ENCODE data around the gene MIA2.
A peak's percentile ranks its signal among the peaks of the same experiment; 100 is the strongest.

Gene MIA2

DNA sequence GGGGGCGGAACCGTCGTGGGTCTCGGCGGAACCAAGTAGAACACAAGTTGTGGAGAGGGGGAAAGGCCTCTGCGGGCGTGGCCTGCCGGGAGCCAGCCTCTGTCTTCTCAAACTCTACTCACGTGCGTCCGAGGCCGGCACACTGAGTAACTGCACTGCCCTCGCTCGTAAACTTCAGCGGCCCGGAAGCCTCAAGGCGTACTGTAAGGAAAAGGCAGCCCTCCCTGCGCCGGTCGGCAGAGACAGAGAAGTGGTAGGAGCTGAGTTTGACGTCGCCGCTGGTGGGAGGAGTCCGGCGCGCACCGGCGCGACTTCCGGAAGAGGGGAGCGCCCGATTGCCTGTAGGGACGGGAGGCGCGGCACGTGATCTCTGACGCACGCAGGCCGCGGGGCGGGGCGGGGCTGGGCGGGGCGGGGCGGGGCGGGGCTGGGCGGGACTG lies 198.5 kb downstream of the MIA2 start, which contains the start of gene FBXO33:
Gene FBXO33 (minus strand): TSS at position 255 of the 440 bp plus-strand sequence. CDS start 271 bp downstream, outside the sequence.
- in situ Hi-C loops (cut with MboI; ENCODE audit: low pct_unique_long_range_greater_than_20kb, low sequenced_read_pairs, unreplicated experiment): no loop called here
- DNase-seq (ENCODE audit: low spot score): peak; percentile 98
- TF ChIP-seq, protein P1, sequence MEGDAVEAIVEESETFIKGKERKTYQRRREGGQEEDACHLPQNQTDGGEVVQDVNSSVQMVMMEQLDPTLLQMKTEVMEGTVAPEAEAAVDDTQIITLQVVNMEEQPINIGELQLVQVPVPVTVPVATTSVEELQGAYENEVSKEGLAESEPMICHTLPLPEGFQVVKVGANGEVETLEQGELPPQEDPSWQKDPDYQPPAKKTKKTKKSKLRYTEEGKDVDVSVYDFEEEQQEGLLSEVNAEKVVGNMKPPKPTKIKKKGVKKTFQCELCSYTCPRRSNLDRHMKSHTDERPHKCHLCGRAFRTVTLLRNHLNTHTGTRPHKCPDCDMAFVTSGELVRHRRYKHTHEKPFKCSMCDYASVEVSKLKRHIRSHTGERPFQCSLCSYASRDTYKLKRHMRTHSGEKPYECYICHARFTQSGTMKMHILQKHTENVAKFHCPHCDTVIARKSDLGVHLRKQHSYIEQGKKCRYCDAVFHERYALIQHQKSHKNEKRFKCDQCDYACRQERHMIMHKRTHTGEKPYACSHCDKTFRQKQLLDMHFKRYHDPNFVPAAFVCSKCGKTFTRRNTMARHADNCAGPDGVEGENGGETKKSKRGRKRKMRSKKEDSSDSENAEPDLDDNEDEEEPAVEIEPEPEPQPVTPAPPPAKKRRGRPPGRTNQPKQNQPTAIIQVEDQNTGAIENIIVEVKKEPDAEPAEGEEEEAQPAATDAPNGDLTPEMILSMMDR (IDR thresholded peaks at IDR 0.05; ENCODE audit: extremely low read depth, insufficient read depth, missing control alignments): no peak

DNA sequence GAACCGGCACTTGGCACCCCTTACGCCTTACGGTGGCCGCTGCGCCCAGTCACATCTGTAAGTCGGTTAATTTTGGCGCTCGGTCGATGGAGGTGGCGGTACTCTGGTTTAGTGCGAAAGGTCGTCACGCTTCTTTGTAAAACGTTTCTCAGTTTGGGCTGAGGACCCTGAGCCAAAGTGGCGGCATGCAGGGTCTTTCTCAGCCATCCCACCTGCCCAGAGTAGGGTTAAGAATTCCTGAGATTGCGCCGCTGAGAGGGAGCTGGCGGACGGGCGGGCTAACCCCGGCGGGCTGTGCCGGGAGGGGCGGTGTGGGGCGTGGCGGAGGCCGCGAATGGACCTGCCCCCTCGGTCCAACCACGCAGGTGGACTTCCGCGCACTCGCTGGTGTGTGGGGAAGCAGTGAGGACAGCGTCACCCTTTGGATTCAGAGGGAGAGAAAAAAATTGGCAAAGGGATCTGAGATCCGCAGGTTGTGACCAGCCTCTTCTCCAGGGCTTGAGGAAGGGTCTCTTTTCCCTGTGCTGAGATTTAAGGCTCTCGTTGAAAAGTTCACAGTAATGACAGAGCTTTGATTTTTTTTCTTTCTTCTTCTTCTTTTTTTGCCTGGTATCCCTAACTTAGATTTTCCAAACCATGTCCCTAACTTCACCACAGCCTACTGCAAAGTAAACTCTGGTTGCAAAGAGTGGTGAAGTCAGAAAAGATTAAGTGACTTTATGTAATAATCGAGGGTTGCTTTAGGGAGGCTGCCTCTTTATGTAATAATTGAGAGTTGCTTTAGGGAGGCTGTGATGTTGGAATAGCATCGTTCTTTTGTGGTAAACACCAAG lies 199.1 kb downstream of the MIA2 start:
- TF ChIP-seq, protein P1 (IDR thresholded peaks at IDR 0.05; ENCODE audit: extremely low read depth, insufficient read depth, missing control alignments): peak; percentile 20
- DNase-seq (ENCODE audit: low spot score): peak; percentile 74
- in situ Hi-C loops (cut with MboI; ENCODE audit: low pct_unique_long_range_greater_than_20kb, low sequenced_read_pairs, unreplicated experiment): no loop called here

DNA sequence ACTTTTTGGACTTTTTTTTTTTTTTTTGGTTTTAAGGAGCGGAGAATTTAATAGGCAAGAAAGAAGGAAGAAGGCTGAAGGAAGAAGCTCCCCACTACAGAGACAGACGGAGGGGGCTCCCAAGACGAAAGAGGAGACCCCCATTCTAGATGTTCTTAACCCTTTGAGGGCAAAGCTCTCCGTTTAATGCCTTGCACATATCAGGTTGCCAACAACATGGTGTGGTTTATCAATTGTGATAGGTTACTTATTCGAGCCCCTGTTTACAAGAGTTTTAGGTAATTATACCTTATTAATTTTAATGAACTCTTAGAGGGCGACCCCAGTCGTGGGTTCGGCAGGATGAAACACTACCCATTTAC lies 199.7 kb downstream of the MIA2 start:
- TF ChIP-seq, protein P1 (IDR thresholded peaks at IDR 0.05; ENCODE audit: extremely low read depth, insufficient read depth, missing control alignments): no peak
- in situ Hi-C loops (cut with MboI; ENCODE audit: low pct_unique_long_range_greater_than_20kb, low sequenced_read_pairs, unreplicated experiment): no loop called here
- DNase-seq (ENCODE audit: low spot score): no peak

DNA sequence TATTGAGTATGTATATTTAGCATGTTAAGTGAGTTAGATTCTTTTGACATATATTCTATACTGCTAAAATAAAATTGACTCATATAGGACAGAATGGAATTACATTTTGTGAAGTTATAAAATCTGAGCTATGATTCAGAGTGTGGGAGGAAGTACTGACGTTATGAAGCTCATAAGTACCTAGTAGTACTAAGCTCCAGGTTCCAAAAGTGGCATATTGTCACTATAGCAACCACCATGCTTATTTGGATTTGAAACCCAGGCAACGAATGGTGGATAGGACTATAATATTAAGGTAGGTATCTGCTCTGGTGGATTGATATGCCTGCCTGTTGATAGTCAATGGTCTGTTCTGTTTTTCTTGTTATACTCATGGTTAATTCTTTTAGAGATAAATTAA lies 200.7 kb downstream of the MIA2 start:
- TF ChIP-seq, protein P1 (IDR thresholded peaks at IDR 0.05; ENCODE audit: extremely low read depth, insufficient read depth, missing control alignments): no peak
- DNase-seq (ENCODE audit: low spot score): no peak
- in situ Hi-C loops (cut with MboI; ENCODE audit: low pct_unique_long_range_greater_than_20kb, low sequenced_read_pairs, unreplicated experiment): no loop called here

DNA sequence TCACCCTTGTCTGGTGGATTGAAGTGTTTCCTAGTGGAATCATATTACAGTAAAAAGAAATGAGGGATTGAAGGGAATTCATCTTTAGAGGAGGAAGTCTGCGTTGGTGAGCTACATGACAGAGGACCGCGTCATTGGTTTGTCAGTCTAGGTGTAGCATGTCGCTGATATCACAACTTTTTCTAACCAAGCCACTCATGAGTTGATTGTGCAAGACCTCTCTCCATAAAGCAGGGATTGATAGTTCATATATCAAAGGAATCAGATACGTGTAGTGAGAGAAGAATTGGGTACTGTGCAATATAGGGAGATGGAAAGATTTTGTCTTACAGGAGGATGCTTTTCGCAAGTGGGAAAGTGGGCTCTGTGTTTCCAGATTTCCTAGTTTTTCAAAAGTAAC lies 201.5 kb downstream of the MIA2 start:
- TF ChIP-seq, protein P1 (IDR thresholded peaks at IDR 0.05; ENCODE audit: extremely low read depth, insufficient read depth, missing control alignments): no peak
- in situ Hi-C loops (cut with MboI; ENCODE audit: low pct_unique_long_range_greater_than_20kb, low sequenced_read_pairs, unreplicated experiment): no loop called here
- DNase-seq (ENCODE audit: low spot score): no peak
